Gastrocnemius medialis (tissue), 4 donors: Measurements from ENCODE around the gene TRMT61A. TPM values are rescaled to one million over a fixed set of nuclear protein-coding genes. Genes with fewer than 3 reads are reported as not detected.

ENCODE experiments used
- ATAC-seq, 2 donors: fragments of 150-250 bp; one replicate each; pipeline ENCODE4 v1.9.1; 2016
- DNase-seq, 2 donors: peaks; one replicate each; pipeline ENCODE4 v3.0.0-alpha.2; 2019
- H3K27ac ChIP-seq, 4 donors: fragments of 200-600 bp; sonication (generic); 1 replicate in 1 of 4; 2 replicates in 3 of 4; pipeline ENCODE4 v1.5.1; 2016 to 2018; ENCODE audit warnings: mild to moderate bottlenecking in 2 of 4, moderate library complexity in 1 of 4
- H3K27me3 ChIP-seq, 3 donors: fragments of 200-600 bp; sonication (generic) in 2 of 3; 1 replicate in 1 of 3; 2 replicates in 2 of 3; pipeline versions ENCODE4 v1.5.1 to v1.6.0; 2016 to 2019; ENCODE audit warnings: mild to moderate bottlenecking in 1 of 3, moderate library complexity in 1 of 3
- H3K36me3 ChIP-seq, 2 donors: fragments of 200-600 bp; sonication (generic) in 1 of 2; one replicate each; pipeline ENCODE4 v1.5.1; 2017 to 2018
- H3K4me1 ChIP-seq, 2 donors: fragments of 200-600 bp; sonication (generic) in 1 of 2; one replicate each; pipeline ENCODE4 v1.5.1; 2016 to 2017; ENCODE audit warnings: mild to moderate bottlenecking in 2 of 2
- H3K4me3 ChIP-seq, 4 donors: fragments of 200-600 bp; sonication (generic) in 3 of 4; 1 replicate in 1 of 4; 2 replicates in 3 of 4; pipeline ENCODE4 v1.5.1; 2016 to 2019; ENCODE audit warnings: mild to moderate bottlenecking in 2 of 4
- H3K9me3 ChIP-seq, 3 donors: fragments of 200-600 bp; sonication (generic) in 2 of 3; 1 replicate in 1 of 3; 2 replicates in 2 of 3; pipeline ENCODE4 v1.5.1; 2016 to 2019
- CTCF ChIP-seq, 5 experiments: fragments of 450-650 bp in 3 of 5; fragments of 200-600 bp in 2 of 5; sonication (generic) in 2 of 5; IDR thresholded peaks in 4 of 5; conservative IDR thresholded peaks in 1 of 5; 1 replicate in 4 of 5; 2 replicates in 1 of 5; pipeline ENCODE4 v1.5.1; 2016 to 2019; ENCODE audit warnings: antibody characterized with exemption in 5 of 5, mild to moderate bottlenecking in 3 of 5, moderate library complexity in 3 of 5
- POLR2A ChIP-seq, 2 donors: fragments of 450-650 bp; IDR thresholded peaks; one replicate each; pipeline ENCODE4 v1.6.1; 2017; ENCODE audit warnings: antibody characterized with exemption in 2 of 2, mild to moderate bottlenecking in 2 of 2, moderate library complexity in 2 of 2
- in situ Hi-C, 4 donors: fragments of 200-750 bp; cut with MboI; loops; one replicate each; pipeline versions ENCODE4 v1.15.0 to v1.8.0; 2017; ENCODE audit warnings: low sequenced_read_pairs in 4 of 4
- intact Hi-C: fragments of 100-400 bp; cut with DNase I; formaldehyde crosslinking; loops from one replicate; pipeline ENCODE4 v1.15.1; 2023; ENCODE audit warnings: low total_unique reads
- total RNA-seq, 4 donors: library from RNA; depleted of rRNA; stranded (reverse); fragments of >200 nt; gene quantifications; one replicate each; pipeline versions ENCODE4 v1.1.0 to v1.2.3, GENCODE V29; 2016

Gene TRMT61A
- total RNA-seq, 4 donors from 2014 or later = 8.3 to 11.0 (median 9.6) TPM

GRCh38 chr14:103558071-103558882 is 29.3 kb downstream of the TRMT61A start:
- ATAC-seq (peak; percentile 14 to 67), DNase-seq (peak in 1 of 2 donors; percentile 73)
- peak overlapping the region; percentile 65 to 97 (median 80) for H3K27ac ChIP-seq
- in situ Hi-C loops (loop anchor here in 1 of 4 donors (25.0 kb wide), 1 partner anchor 354 kb away; a partner anchor contains a TSS), intact Hi-C loops (loop anchor here (10.0 kb wide), 1 partner anchor 1167 kb away; the partner anchor contains the start of gene ADSS1)
- peaks cover 0 to 22% of the 10 kb centered on the region in 2 donors for H3K36me3 ChIP-seq
- H3K4me1 ChIP-seq = peaks cover 68 to 76% of the 10 kb centered on the region in 2 donors
- H3K9me3 ChIP-seq = no peaks in the 10 kb centered on the region
- H3K4me3 ChIP-seq = no peak overlapping the region
- no peaks in the 10 kb centered on the region for H3K27me3 ChIP-seq
- TF ChIP-seq CTCF (IDR thresholded peaks at IDR 0.05 in 4 of 5, conservative IDR thresholded peaks at IDR 0.05 in 1 of 5) (no peak), POLR2A (IDR thresholded peaks at IDR 0.05) (no peak)

GRCh38 chr14:103559766-103560165 is 30.8 kb downstream of the TRMT61A start:
- Histone ChIP-seq H3K9me3 (no peaks in the 10 kb centered on the region), H3K36me3 (peaks cover 0 to 22% of the 10 kb centered on the region in 2 donors), H3K4me1 (peaks cover 78 to 79% of the 10 kb centered on the region in 2 donors), H3K27me3 (no peaks in the 10 kb centered on the region), H3K4me3 (no peak overlapping the region), H3K27ac (peak overlapping the region in 3 of 4 donors; percentile 65 to 97 (median 93))
- no peak for DNase-seq
- intact Hi-C loops (loop anchor here (5.0 to 10.0 kb wide), 2 partner anchors 158 to 1165 kb away; partner anchors contain the start of genes ADSS1, XRCC3 and ZFYVE21), in situ Hi-C loops (loop anchor here in 1 of 4 donors (25.0 kb wide), 1 partner anchor 353 kb away; a partner anchor contains a TSS)
- no peak for ATAC-seq
- TF ChIP-seq CTCF (IDR thresholded peaks at IDR 0.05 in 4 of 5, conservative IDR thresholded peaks at IDR 0.05 in 1 of 5) (no peak), POLR2A (IDR thresholded peaks at IDR 0.05) (no peak)

GRCh38 chr14:103560691-103561090 is 31.7 kb downstream of the TRMT61A start:
- H3K36me3 ChIP-seq = peaks cover 0 to 22% of the 10 kb centered on the region in 2 donors
- H3K4me3 ChIP-seq = peak overlapping the region in 3 of 4 donors; percentile 80 to 99 (median 89)
- TF ChIP-seq CTCF (IDR thresholded peaks at IDR 0.05 in 4 of 5, conservative IDR thresholded peaks at IDR 0.05 in 1 of 5) (no peak), POLR2A (IDR thresholded peaks at IDR 0.05) (no peak)
- no peaks in the 10 kb centered on the region for H3K27me3 ChIP-seq
- in situ Hi-C loops = loop anchor here in 1 of 4 donors (25.0 kb wide), 1 partner anchor 352 kb away; a partner anchor contains a TSS
- peaks cover 70 to 79% of the 10 kb centered on the region in 2 donors for H3K4me1 ChIP-seq
- DNase-seq (no peak), ATAC-seq (no peak)
- H3K9me3 ChIP-seq = no peaks in the 10 kb centered on the region
- peak overlapping the region; percentile 88 to 97 (median 92) for H3K27ac ChIP-seq
- intact Hi-C loops = loop anchor here (5.0 kb wide), 1 partner anchor 157 kb away; the partner anchor contains the start of genes XRCC3 and ZFYVE21

- ATAC-seq (peak; percentile 7 to 9), DNase-seq (peak in 1 of 2 donors; percentile 50)
- intact Hi-C loops = loop anchor here (2.0 to 5.0 kb wide), 3 partner anchors 67 to 285 kb away; partner anchors contain the start of genes KLC1, PPP1R13B, XRCC3 and ZFYVE21
- Histone ChIP-seq H3K27ac (peak overlapping the region; percentile 88 to 97 (median 92)), H3K27me3 (no peaks in the 10 kb centered on the region), H3K4me1 (peaks cover 62 to 72% of the 10 kb centered on the region in 2 donors), H3K9me3 (no peaks in the 10 kb centered on the region), H3K4me3 (peak overlapping the region; percentile 80 to 99 (median 92)), H3K36me3 (peaks cover 0 to 22% of the 10 kb centered on the region in 2 donors)
- in situ Hi-C loops = loop anchor here in 1 of 4 donors (25.0 kb wide), 1 partner anchor 351 kb away; a partner anchor contains a TSS
- TF ChIP-seq CTCF (IDR thresholded peaks at IDR 0.05 in 4 of 5, conservative IDR thresholded peaks at IDR 0.05 in 1 of 5) = no peak
- no peak for TF ChIP-seq POLR2A (IDR thresholded peaks at IDR 0.05)
Observed at GRCh38 chr14:103561381-103562178, 32.6 kb downstream of the TRMT61A start.
